Dendritic cell treated with granulocyte-macrophage colony-stimulating factor and Interleukin-4, amounts not matched to agents 40 ng/mL and 50 ng/mL, for 4 days (primary cell): Measurements from ENCODE around the gene LSM2.
A peak's percentile ranks its signal among the peaks of the same experiment; 100 is the strongest.

Experiments
- H3K27ac Mint-ChIP-seq: one replicate; pipeline ENCODE4 v1.8.0; 2022; ENCODE audit warnings: mild to moderate bottlenecking, mixed read lengths
- H3K27me3 Mint-ChIP-seq: one replicate; pipeline ENCODE4 v1.8.0; 2022; ENCODE audit warnings: mild to moderate bottlenecking, mixed read lengths
- H3K36me3 Mint-ChIP-seq: one replicate; pipeline ENCODE4 v1.8.0; 2022; ENCODE audit warnings: low read depth, mixed read lengths
- H3K4me1 Mint-ChIP-seq: one replicate; pipeline ENCODE4 v1.8.0; 2022; ENCODE audit warnings: low read depth, mixed read lengths
- H3K4me3 Mint-ChIP-seq: one replicate; pipeline ENCODE4 v1.8.0; 2022; ENCODE audit warnings: mild to moderate bottlenecking, moderate library complexity, mixed read lengths
- H3K9me3 Mint-ChIP-seq: one replicate; pipeline ENCODE4 v1.8.0; 2022; ENCODE audit warnings: mixed read lengths
- intact Hi-C: fragments of 100-400 bp; cut with micrococcal nuclease; formaldehyde crosslinking; loops from one replicate; pipeline ENCODE4 v1.15.0; 2022

LSM2 gene

GRCh38 chr6:31780507-31781243 is 26.1 kb downstream of the LSM2 start:
- Mint-ChIP-seq H3K9me3 (no peaks in the 10 kb centered on the region), H3K27me3 (peaks cover 4% of the 10 kb centered on the region), H3K4me1 (peaks cover 29% of the 10 kb centered on the region), H3K36me3 (peaks cover 77% of the 10 kb centered on the region), H3K4me3 (no peak overlapping the region), H3K27ac (no peak overlapping the region)
- intact Hi-C loops = no loop called here

- Mint-ChIP-seq H3K9me3 (no peaks in the 10 kb centered on the region), H3K36me3 (peaks cover 69% of the 10 kb centered on the region), H3K4me1 (peaks cover 37% of the 10 kb centered on the region), H3K4me3 (no peak overlapping the region), H3K27me3 (peaks cover 4% of the 10 kb centered on the region), H3K27ac (no peak overlapping the region)
- intact Hi-C loops = no loop called here
Observed at GRCh38 chr6:31779908-31780307, 26.9 kb downstream of the LSM2 start.

GRCh38 chr6:31778999-31779885 is 27.5 kb downstream of the LSM2 start:
- intact Hi-C loops = no loop called here
- Mint-ChIP-seq H3K4me1 (peaks cover 37% of the 10 kb centered on the region), H3K4me3 (no peak overlapping the region), H3K36me3 (peaks cover 63% of the 10 kb centered on the region), H3K9me3 (no peaks in the 10 kb centered on the region), H3K27ac (no peak overlapping the region), H3K27me3 (peaks cover 4% of the 10 kb centered on the region)

- peaks cover 4% of the 10 kb centered on the region for H3K27me3 Mint-ChIP-seq
- intact Hi-C loops = no loop called here
- no peaks in the 10 kb centered on the region for H3K9me3 Mint-ChIP-seq
- no peak overlapping the region for H3K27ac Mint-ChIP-seq
- H3K36me3 Mint-ChIP-seq = peaks cover 53% of the 10 kb centered on the region
- H3K4me3 Mint-ChIP-seq = no peak overlapping the region
- peaks cover 38% of the 10 kb centered on the region for H3K4me1 Mint-ChIP-seq
Observed at GRCh38 chr6:31778193-31778592, 28.6 kb downstream of the LSM2 start.

GRCh38 chr6:31777667-31778050 is 29.1 kb downstream of the LSM2 start:
- Mint-ChIP-seq H3K4me3 (no peak overlapping the region), H3K4me1 (peaks cover 43% of the 10 kb centered on the region), H3K27ac (peak overlapping the region; percentile 50), H3K36me3 (peaks cover 48% of the 10 kb centered on the region), H3K27me3 (peaks cover 4% of the 10 kb centered on the region), H3K9me3 (no peaks in the 10 kb centered on the region)
- intact Hi-C loops = no loop called here

GRCh38 chr6:31776989-31777666 is 29.6 kb downstream of the LSM2 start, which contains the start of gene VWA7:
Gene VWA7, minus strand, starts transcription at chr6:31777328. Its CDS starts 549 bp downstream, at chr6:31776779.
- H3K4me3 Mint-ChIP-seq = peak within 1 kb of the TSS; percentile 0

GRCh38 chr6:31776485-31776988 is 30.2 kb downstream of the LSM2 start:
- peaks cover 4% of the 10 kb centered on the region for H3K27me3 Mint-ChIP-seq
- intact Hi-C loops = no loop called here
- H3K9me3 Mint-ChIP-seq = no peaks in the 10 kb centered on the region
- H3K36me3 Mint-ChIP-seq = peaks cover 37% of the 10 kb centered on the region
- H3K4me3 Mint-ChIP-seq = peak overlapping the region; percentile 0
- H3K4me1 Mint-ChIP-seq = peaks cover 45% of the 10 kb centered on the region
- H3K27ac Mint-ChIP-seq = peak overlapping the region; percentile 50

More at GRCh38 chr6:31776989-31777666, 29.6 kb downstream of the LSM2 start, which contains the start of gene VWA7:
- Mint-ChIP-seq H3K27ac (peak within 1 kb of the TSS; percentile 50), H3K4me1 (peaks cover 45% of the 10 kb centered on the region), H3K36me3 (peaks cover 42% of the 10 kb centered on the region), H3K27me3 (peaks cover 4% of the 10 kb centered on the region), H3K9me3 (no peaks in the 10 kb centered on the region)
- intact Hi-C loops = no loop called here

- Mint-ChIP-seq H3K27ac (peak overlapping the region; percentile 50), H3K4me1 (peaks cover 45% of the 10 kb centered on the region), H3K4me3 (peak overlapping the region; percentile 0), H3K36me3 (peaks cover 30% of the 10 kb centered on the region), H3K9me3 (no peaks in the 10 kb centered on the region), H3K27me3 (peaks cover 4% of the 10 kb centered on the region)
- intact Hi-C loops = no loop called here
Observed at GRCh38 chr6:31775633-31776484, 30.9 kb downstream of the LSM2 start.

GRCh38 chr6:31775184-31775583 is 31.6 kb downstream of the LSM2 start:
- intact Hi-C loops = no loop called here
- Mint-ChIP-seq H3K4me3 (no peak overlapping the region), H3K27ac (peak overlapping the region; percentile 29), H3K4me1 (peaks cover 45% of the 10 kb centered on the region), H3K36me3 (peaks cover 23% of the 10 kb centered on the region), H3K27me3 (peaks cover 4% of the 10 kb centered on the region), H3K9me3 (no peaks in the 10 kb centered on the region)

GRCh38 chr6:31771992-31772358 is 34.8 kb downstream of the LSM2 start:
- Mint-ChIP-seq H3K36me3 (no peaks in the 10 kb centered on the region), H3K4me3 (no peak overlapping the region), H3K27ac (no peak overlapping the region), H3K9me3 (no peaks in the 10 kb centered on the region), H3K4me1 (peaks cover 60% of the 10 kb centered on the region), H3K27me3 (peaks cover 4% of the 10 kb centered on the region)
- intact Hi-C loops = loop anchor here (1.0 kb wide), 1 partner anchor 58 kb away; no protein-coding TSS in a partner anchor

- H3K4me3 Mint-ChIP-seq = no peak overlapping the region
- H3K27ac Mint-ChIP-seq = no peak overlapping the region
- no peaks in the 10 kb centered on the region for H3K9me3 Mint-ChIP-seq
- intact Hi-C loops = no loop called here
- H3K36me3 Mint-ChIP-seq = no peaks in the 10 kb centered on the region
- peaks cover 2% of the 10 kb centered on the region for H3K27me3 Mint-ChIP-seq
- H3K4me1 Mint-ChIP-seq = peaks cover 49% of the 10 kb centered on the region
Observed at GRCh38 chr6:31770860-31771259, 35.9 kb downstream of the LSM2 start.

- peak overlapping the region; percentile 33 for H3K27ac Mint-ChIP-seq
- no peaks in the 10 kb centered on the region for H3K9me3 Mint-ChIP-seq
- H3K4me3 Mint-ChIP-seq = no peak overlapping the region
- H3K27me3 Mint-ChIP-seq = peaks cover 3% of the 10 kb centered on the region
- intact Hi-C loops = loop anchor here (2.0 kb wide), 3 partner anchors 31 to 89 kb away; partner anchors contain the start of genes DDAH2 and LY6G5C
- H3K36me3 Mint-ChIP-seq = no peaks in the 10 kb centered on the region
- H3K4me1 Mint-ChIP-seq = peaks cover 44% of the 10 kb centered on the region
Observed at GRCh38 chr6:31769684-31770371, 36.9 kb downstream of the LSM2 start.
